ENCODE data around the gene AP3D1. TPM values are rescaled to one million over a fixed set of nuclear protein-coding genes. Genes with fewer than 3 reads are reported as not detected.

The AP3D1 gene
- total and polyA plus RNA-seq, 7 donors: 51.5 to 120 (median 81.3) TPM

DNA sequence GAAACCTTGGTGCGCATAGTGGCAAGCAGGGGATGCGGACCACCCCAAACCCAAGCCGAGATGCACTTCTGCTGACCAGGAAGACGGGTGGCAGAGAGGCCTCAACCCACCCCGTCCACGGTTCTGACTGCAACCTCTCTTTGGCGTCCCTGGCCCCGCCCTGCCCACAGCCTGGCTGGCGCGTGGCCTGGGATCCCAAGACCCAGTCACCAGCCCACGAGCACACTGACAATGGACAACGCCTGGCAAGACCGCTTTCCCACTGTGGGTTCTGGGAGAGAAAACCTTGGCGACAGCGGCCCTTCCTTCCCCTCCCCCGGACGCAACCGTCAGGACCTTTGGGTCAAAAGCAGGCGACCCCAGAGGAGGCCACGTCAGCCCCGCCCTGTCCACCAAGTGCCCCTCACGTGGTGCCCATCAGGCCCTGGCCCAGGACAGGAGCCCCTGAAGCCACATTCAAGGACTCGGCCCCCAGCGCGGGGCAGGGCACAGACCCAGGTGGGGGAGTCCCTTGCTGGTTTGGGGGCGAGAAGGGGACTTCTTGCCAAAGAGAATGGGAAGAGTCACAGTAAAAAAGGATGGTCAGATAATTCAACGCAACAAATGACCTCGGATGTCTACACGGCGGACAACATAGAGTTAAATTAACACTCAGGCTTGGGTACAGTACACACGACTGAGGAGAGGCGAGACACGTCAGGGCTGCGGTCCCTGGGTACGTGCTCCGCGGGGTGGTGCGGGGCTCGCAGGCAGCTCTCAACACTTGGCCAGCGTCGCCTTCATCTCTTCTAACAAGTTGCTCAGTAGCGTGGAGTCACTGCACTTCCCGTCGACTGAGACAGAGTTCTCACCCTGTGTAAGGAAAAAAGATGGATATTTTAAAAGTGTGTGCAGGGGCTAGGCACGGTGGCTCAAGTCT, 49.7 kb downstream of the AP3D1 start:
- intact Hi-C loops (cut with DNase I): loop anchor here in 1 of 2 donors (5.0 kb wide), 1 partner anchor 46 kb away; no protein-coding TSS in a partner anchor
- Histone ChIP-seq H3K4me3 (no peak overlapping the region), H3K4me1 (peaks cover 9% of the 10 kb centered on the region), H3K27ac (no peak overlapping the region), H3K9me3 (no peaks in the 10 kb centered on the region), H3K27me3 (ENCODE audit: insufficient read depth in 3 of 3, low read length in 2 of 3) (no peaks in the 10 kb centered on the region), H3K36me3 (ENCODE audit: insufficient read depth in 1 of 2, low read depth in 1 of 2) (peaks cover 0 to 62% of the 10 kb centered on the region in 2 donors)
- no peak for ATAC-seq
- DNase-seq: no peak
- WGBS, 3 donors: 88 to 89% (median 88%) methylated on average over 45 of the region's 45 CpGs
- TF ChIP-seq, protein P1, sequence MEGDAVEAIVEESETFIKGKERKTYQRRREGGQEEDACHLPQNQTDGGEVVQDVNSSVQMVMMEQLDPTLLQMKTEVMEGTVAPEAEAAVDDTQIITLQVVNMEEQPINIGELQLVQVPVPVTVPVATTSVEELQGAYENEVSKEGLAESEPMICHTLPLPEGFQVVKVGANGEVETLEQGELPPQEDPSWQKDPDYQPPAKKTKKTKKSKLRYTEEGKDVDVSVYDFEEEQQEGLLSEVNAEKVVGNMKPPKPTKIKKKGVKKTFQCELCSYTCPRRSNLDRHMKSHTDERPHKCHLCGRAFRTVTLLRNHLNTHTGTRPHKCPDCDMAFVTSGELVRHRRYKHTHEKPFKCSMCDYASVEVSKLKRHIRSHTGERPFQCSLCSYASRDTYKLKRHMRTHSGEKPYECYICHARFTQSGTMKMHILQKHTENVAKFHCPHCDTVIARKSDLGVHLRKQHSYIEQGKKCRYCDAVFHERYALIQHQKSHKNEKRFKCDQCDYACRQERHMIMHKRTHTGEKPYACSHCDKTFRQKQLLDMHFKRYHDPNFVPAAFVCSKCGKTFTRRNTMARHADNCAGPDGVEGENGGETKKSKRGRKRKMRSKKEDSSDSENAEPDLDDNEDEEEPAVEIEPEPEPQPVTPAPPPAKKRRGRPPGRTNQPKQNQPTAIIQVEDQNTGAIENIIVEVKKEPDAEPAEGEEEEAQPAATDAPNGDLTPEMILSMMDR (IDR thresholded peaks at IDR 0.05): no peak

DNA sequence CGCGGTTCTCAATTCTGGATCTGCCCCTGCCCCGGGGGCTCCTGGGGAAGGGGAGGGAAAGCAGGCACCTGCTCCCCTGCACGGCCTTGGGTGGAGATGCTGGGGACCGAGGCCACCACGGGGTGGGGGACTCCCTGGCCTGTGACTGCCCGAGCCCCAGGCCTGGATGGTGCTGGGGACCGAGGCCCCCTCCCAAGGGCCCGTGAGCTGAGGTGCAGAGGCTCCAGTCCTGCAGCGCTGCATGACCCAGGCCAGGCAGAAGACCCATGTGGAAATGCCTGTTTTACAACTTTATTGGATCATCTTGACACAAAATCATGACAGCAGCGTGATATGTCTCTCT, 50.7 kb downstream of the AP3D1 start:
- Histone ChIP-seq H3K9me3 (no peaks in the 10 kb centered on the region), H3K4me1 (peaks cover 9% of the 10 kb centered on the region), H3K27me3 (ENCODE audit: insufficient read depth in 3 of 3, low read length in 2 of 3) (no peaks in the 10 kb centered on the region), H3K27ac (no peak overlapping the region), H3K36me3 (ENCODE audit: insufficient read depth in 1 of 2, low read depth in 1 of 2) (peaks cover 0 to 52% of the 10 kb centered on the region in 2 donors), H3K4me3 (no peak overlapping the region)
- DNase-seq: no peak
- intact Hi-C loops (cut with DNase I): loop anchor here in 1 of 2 donors (5.0 kb wide), 1 partner anchor 47 kb away; no protein-coding TSS in a partner anchor
- ATAC-seq: no peak
- WGBS, 3 donors: 91 to 92% (median 92%) methylated on average over 10 to 11 of the region's 11 CpGs
- TF ChIP-seq, protein P1 (IDR thresholded peaks at IDR 0.05): no peak

DNA sequence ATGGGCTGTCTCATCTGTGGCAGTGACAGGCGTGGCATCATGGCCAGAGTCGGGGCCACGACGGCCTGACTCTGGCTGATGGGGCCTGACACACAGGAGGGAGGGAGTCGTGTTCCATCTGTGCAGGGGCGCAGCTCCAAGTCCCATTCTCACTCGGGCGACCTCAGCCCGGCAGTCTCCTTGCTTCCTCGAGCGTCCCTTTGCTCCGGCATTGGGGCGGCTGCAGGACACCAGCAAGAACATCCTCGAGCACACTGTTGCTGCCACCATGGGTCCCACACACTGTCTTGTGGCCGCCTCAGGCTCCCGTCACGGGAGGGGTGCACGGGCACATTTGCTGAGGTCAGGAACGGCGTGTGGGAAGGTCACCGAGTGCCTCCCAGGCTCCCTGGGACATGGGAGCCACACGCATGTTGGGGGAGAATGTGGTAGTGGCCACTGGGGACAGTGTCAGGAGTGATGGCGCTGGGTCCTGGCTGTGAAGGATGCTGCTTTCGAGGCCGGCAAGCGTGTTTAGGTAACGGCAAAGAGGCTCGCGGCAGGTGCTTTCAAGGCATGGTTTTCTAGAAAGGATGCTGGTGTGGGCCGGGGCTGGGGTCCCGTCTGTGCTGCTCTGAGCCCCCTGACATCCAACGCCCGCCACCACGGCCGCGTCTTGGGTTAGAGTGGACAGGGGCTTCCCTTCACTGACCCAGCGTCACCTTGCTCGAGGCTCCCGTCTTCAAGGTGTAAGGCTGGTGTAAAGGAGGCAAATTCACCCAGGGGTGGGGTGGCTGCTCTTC, 51.2 kb downstream of the AP3D1 start:
- Histone ChIP-seq H3K27ac (no peak overlapping the region), H3K9me3 (no peaks in the 10 kb centered on the region), H3K4me3 (no peak overlapping the region), H3K36me3 (ENCODE audit: insufficient read depth in 1 of 2, low read depth in 1 of 2) (peaks cover 0 to 49% of the 10 kb centered on the region in 2 donors), H3K4me1 (peaks cover 9% of the 10 kb centered on the region), H3K27me3 (ENCODE audit: insufficient read depth in 3 of 3, low read length in 2 of 3) (no peaks in the 10 kb centered on the region)
- intact Hi-C loops (cut with DNase I): loop anchor here in 1 of 2 donors (5.0 kb wide), 1 partner anchor 47 kb away; no protein-coding TSS in a partner anchor
- 80 to 84% (median 81%) methylated on average over 39 of the region's 39 CpGs for WGBS, 3 donors
- ATAC-seq (no peak), DNase-seq (no peak)
- TF ChIP-seq, protein P1 (IDR thresholded peaks at IDR 0.05): no peak

- intact Hi-C loops (cut with DNase I): no loop called here
- ATAC-seq (no peak), DNase-seq (no peak)
- Histone ChIP-seq H3K4me3 (no peak overlapping the region), H3K27me3 (ENCODE audit: insufficient read depth in 3 of 3, low read length in 2 of 3) (no peaks in the 10 kb centered on the region), H3K9me3 (no peaks in the 10 kb centered on the region), H3K27ac (no peak overlapping the region), H3K4me1 (peaks cover 10% of the 10 kb centered on the region), H3K36me3 (ENCODE audit: insufficient read depth in 1 of 2, low read depth in 1 of 2) (peaks cover 0 to 43% of the 10 kb centered on the region in 2 donors)
- WGBS, 3 donors: 66 to 74% (median 67%) methylated on average over 15 to 16 of the region's 16 CpGs
- TF ChIP-seq, protein P1 (IDR thresholded peaks at IDR 0.05): no peak
These were observed 52.3 kb downstream of the AP3D1 start for GRCh38 chr19:2099054-2099501.
